AG04449 (cell line): ENCODE results near the gene PCDHB11.
"Not testable (repeated sequence)": the region's sequence is repeated elsewhere in the genome, so short reads cannot be mapped to it uniquely, and the experiment has no call there.

Source experiments
- CTCF ChIA-PET: fragments of 350-600 bp; formaldehyde crosslinking; extraction: SDS; loops from one replicate; lab custom pipeline; 2021; ENCODE audit warnings: antibody characterized with exemption; lab: Yijun Ruan, JAX
- POLR2A ChIA-PET: fragments of 400-600, 350-600 bp; formaldehyde crosslinking; extraction: SDS; loops from one replicate; lab custom pipeline; 2020; ENCODE audit warnings: antibody characterized with exemption, inconsistent platforms; lab: Yijun Ruan, JAX
- DNase-seq: peaks from one replicate; pipeline ENCODE4 v3.0.0-alpha.2; 2010; ENCODE audit warnings: low read depth, low spot score
- H3K4me3 ChIP-seq: 2 replicates; pipeline ENCODE4 v1.5.1; 2011; ENCODE audit warnings: low read depth, mild to moderate bottlenecking, control low read depth, low read length
- TF ChIP-seq, protein P1 (sequence below): IDR thresholded peaks from one replicate; pipeline ENCODE4 v1.5.1; 2011; ENCODE audit warnings: mild to moderate bottlenecking, moderate library complexity, low read length, control low read depth, inconsistent platforms; ENCODE audit not compliant: insufficient read depth; ENCODE audit errors: missing control alignments

Gene PCDHB11

DNA sequence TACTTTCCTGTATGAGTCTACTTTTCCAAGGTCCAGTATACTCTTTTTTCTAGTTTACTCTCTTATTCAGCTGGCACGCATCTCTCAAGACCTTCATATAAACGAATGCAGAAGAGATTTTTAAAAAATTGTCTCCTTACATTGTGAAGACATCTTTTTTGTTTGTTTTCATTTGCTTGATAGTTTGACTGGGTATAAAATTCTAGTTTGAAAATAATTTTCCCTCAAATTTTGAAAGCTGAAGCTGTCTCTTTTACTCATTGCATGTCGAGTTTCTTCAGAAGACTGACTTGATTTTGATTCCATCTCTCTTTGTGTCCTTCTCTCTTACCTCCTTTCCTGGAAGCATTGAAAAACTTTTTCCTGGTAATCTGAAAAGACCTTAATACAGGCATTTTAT is 3.1 kb upstream of the PCDHB11 start:
- TF ChIP-seq, protein P1, sequence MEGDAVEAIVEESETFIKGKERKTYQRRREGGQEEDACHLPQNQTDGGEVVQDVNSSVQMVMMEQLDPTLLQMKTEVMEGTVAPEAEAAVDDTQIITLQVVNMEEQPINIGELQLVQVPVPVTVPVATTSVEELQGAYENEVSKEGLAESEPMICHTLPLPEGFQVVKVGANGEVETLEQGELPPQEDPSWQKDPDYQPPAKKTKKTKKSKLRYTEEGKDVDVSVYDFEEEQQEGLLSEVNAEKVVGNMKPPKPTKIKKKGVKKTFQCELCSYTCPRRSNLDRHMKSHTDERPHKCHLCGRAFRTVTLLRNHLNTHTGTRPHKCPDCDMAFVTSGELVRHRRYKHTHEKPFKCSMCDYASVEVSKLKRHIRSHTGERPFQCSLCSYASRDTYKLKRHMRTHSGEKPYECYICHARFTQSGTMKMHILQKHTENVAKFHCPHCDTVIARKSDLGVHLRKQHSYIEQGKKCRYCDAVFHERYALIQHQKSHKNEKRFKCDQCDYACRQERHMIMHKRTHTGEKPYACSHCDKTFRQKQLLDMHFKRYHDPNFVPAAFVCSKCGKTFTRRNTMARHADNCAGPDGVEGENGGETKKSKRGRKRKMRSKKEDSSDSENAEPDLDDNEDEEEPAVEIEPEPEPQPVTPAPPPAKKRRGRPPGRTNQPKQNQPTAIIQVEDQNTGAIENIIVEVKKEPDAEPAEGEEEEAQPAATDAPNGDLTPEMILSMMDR = no peak
- CTCF ChIA-PET = interaction anchor here (0.9 to 1.2 kb wide), 3 partner anchors 9 to 364 kb away, joined by 3 to 5 read pairs (median 3); partner anchors contain the start of gene PCDHB9
- H3K4me3 ChIP-seq = no peak overlapping the region
- DNase-seq = no peak
- POLR2A ChIA-PET = no interaction called here

DNA sequence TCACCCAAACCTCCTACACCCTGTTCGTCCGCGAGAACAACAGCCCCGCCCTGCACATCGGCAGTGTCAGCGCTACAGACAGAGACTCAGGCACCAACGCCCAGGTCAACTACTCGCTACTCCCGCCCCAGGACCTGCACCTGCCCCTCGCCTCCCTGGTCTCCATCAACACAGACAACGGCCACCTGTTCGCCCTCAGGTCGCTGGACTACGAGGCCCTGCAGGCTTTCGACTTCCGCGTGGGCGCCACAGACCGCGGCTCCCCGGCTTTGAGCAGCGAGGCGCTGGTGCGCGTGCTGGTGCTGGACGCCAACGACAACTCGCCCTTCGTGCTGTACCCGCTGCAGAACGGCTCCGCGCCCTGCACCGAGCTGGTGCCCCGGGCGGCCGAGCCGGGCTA is 1.7 kb downstream of the PCDHB11 start:
- DNase-seq, H3K4me3 ChIP-seq, POLR2A ChIA-PET, CTCF ChIA-PET: not testable (repeated sequence)

DNA sequence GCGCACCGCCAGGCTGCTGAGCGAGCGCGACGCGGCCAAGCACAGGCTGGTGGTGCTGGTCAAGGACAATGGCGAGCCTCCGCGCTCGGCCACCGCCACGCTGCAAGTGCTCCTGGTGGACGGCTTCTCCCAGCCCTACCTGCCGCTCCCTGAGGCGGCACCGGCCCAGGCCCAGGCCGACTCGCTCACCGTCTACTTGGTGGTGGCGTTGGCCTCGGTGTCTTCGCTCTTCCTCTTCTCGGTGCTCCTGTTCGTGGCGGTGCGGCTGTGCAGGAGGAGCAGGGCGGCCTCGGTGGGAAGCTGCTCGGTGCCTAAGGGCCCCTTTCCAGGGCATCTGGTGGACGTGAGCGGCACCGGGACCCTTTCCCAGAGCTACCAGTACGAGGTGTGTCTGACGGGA is 2.2 kb downstream of the PCDHB11 start:
- CTCF ChIA-PET, DNase-seq, H3K4me3 ChIP-seq, POLR2A ChIA-PET: not testable (repeated sequence)

DNA sequence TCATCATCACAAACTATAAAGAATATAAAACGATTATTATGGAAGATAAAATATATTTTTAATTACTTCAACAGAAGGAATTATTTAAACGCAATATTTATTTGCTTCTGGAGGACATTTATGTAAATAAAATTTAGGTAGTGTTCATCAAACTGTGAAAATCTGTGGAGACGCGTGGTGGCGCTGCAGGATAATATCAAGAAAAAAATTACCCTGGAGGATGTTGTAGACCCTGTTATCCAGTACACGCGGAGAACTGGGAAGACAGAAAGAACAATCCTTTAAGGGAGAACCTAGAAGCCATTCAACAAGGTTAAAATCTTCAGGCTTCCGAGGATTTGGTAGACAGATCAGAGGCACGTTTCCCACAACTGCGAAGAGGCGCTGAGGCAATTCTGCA is 9.1 kb downstream of the PCDHB11 start, which contains the start of gene PCDHB12:
TSS of gene PCDHB12 (plus strand) at position 242 of the 400 bp plus-strand sequence. CDS start 189 bp downstream, outside the sequence.
- CTCF ChIA-PET = interaction anchor here (0.6 to 2.8 kb wide), 10 partner anchors 9 to 359 kb away, joined by 3 to 26 read pairs (median 3); partner anchors contain the start of genes PCDHB11, PCDHB14, PCDHB8 and PCDHB9

DNA sequence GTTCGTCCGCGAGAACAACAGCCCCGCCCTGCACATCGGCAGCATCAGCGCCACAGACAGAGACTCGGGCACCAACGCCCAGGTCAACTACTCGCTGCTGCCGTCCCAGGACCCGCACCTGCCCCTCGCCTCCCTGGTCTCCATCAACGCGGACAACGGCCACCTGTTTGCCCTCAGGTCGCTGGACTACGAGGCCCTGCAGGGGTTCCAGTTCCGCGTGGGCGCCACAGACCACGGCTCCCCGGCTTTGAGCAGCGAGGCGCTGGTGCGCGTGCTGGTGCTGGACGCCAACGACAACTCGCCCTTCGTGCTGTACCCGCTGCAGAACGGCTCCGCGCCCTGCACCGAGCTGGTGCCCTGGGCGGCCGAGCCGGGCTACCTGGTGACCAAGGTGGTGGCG is 10.9 kb downstream of the PCDHB11 start:
- CTCF ChIA-PET, POLR2A ChIA-PET, H3K4me3 ChIP-seq, DNase-seq: not testable (repeated sequence)

More for the DNA sequence above, 9.1 kb downstream of the PCDHB11 start, which contains the start of gene PCDHB12:
- TF ChIP-seq, protein P1 = no peak
- POLR2A ChIA-PET = no interaction called here
- H3K4me3 ChIP-seq = no peak within 1 kb of the TSS; the same call in 1 of the 2 replicates
- DNase-seq = no peak

DNA sequence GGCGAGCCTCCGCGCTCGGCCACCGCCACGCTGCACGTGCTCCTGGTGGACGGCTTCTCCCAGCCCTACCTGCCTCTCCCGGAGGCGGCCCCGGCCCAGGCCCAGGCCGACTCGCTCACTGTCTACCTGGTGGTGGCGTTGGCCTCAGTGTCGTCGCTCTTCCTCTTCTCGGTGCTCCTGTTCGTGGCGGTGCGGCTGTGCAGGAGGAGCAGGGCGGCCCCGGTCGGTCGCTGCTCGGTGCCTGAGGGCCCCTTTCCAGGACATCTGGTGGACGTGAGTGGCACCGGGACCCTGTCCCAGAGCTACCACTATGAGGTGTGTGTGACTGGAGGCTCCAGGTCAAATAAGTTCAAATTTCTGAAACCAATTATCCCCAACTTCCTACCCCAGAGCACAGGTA is 11.4 kb downstream of the PCDHB11 start:
- POLR2A ChIA-PET, H3K4me3 ChIP-seq, CTCF ChIA-PET, DNase-seq: not testable (repeated sequence)

DNA sequence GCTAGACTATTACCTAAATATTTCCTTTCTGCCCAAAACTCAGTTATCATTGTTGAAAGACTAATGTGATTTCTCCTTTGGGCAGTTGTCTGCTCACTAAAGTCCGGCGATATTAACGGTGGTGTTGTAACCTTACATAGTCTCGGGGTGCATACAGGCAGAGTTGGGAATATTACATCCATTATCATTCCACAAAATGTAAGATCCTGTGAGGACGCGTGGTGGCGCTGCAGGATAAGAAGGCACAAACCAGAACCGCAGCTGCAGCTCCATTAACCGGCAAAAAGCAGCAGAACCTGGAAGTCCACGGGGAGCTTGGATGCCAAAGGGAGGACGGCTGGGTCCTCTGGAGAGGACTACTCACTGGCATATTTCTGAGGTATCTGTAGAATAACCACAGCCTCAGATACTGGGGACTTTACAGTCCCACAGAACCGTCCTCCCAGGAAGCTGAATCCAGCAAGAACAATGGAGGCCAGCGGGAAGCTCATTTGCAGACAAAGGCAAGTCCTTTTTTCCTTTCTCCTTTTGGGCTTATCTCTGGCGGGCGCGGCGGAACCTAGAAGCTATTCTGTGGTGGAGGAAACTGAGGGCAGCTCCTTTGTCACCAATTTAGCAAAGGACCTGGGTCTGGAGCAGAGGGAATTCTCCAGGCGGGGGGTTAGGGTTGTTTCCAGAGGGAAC is 14.4 kb downstream of the PCDHB11 start, which contains the start of gene PCDHB13:
TSS of gene PCDHB13 (plus strand) at position 264 of the 684 bp plus-strand sequence. CDS start at position 469, 205 bp downstream.
- POLR2A ChIA-PET, H3K4me3 ChIP-seq, DNase-seq: not testable (repeated sequence)
- CTCF ChIA-PET = interaction anchor here (0.7 to 1.9 kb wide), 2 partner anchors 18 to 350 kb away, joined by 3 to 6 read pairs; no protein-coding TSS in a partner anchor

DNA sequence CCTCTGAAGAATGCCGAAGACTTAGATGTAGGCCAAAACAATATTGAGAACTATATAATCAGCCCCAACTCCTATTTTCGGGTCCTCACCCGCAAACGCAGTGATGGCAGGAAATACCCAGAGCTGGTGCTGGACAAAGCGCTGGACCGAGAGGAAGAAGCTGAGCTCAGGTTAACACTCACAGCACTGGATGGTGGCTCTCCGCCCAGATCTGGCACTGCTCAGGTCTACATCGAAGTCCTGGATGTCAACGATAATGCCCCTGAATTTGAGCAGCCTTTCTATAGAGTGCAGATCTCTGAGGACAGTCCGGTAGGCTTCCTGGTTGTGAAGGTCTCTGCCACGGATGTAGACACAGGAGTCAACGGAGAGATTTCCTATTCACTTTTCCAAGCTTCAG is 15.2 kb downstream of the PCDHB11 start:
- CTCF ChIA-PET, H3K4me3 ChIP-seq, POLR2A ChIA-PET, DNase-seq: not testable (repeated sequence)

DNA sequence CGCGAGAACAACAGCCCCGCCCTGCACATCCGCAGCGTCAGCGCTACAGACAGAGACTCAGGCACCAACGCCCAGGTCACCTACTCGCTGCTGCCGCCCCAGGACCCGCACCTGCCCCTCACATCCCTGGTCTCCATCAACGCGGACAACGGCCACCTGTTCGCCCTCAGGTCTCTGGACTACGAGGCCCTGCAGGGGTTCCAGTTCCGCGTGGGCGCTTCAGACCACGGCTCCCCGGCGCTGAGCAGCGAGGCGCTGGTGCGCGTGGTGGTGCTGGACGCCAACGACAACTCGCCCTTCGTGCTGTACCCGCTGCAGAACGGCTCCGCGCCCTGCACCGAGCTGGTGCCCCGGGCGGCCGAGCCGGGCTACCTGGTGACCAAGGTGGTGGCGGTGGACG is 16.1 kb downstream of the PCDHB11 start:
- CTCF ChIA-PET, DNase-seq, POLR2A ChIA-PET, H3K4me3 ChIP-seq: not testable (repeated sequence)

DNA sequence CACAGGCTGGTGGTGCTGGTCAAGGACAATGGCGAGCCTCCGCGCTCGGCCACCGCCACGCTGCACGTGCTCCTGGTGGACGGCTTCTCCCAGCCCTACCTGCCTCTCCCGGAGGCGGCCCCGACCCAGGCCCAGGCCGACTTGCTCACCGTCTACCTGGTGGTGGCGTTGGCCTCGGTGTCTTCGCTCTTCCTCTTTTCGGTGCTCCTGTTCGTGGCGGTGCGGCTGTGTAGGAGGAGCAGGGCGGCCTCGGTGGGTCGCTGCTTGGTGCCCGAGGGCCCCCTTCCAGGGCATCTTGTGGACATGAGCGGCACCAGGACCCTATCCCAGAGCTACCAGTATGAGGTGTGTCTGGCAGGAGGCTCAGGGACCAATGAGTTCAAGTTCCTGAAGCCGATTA is 16.6 kb downstream of the PCDHB11 start:
- POLR2A ChIA-PET, CTCF ChIA-PET: not testable (repeated sequence)

More for the DNA sequence above, 16.6 kb downstream of the PCDHB11 start:
- not testable (repeated sequence) for H3K4me3 ChIP-seq, DNase-seq
